Stomach (tissue), 4 donors: ENCODE results near the gene ABR.

Experiments used
- CTCF ChIP-seq, 7 experiments: fragments of 450-650 bp in 4 of 7; fragments of 200-600 bp in 3 of 7; sonication (generic) in 3 of 7; IDR thresholded peaks; one replicate each; pipeline ENCODE4 v1.5.1; 2016 to 2019; ENCODE audit warnings: antibody characterized with exemption in 7 of 7, control low read depth in 2 of 7, mild to moderate bottlenecking in 1 of 7
- POLR2A ChIP-seq, 4 donors: fragments of 450-650 bp; IDR thresholded peaks; one replicate each; pipeline ENCODE4 v1.6.1; 2016; ENCODE audit warnings: antibody characterized with exemption in 4 of 4, control low read depth in 2 of 4, mild to moderate bottlenecking in 1 of 4, moderate library complexity in 1 of 4

- no peak for TF ChIP-seq CTCF (IDR thresholded peaks at IDR 0.05)
- no peak for TF ChIP-seq POLR2A (IDR thresholded peaks at IDR 0.05)
Measured at GRCh38 chr17:1203967-1204291, 24.1 kb upstream of the ABR start.
